ENCODE data around the gene SHISA9. TPM values are rescaled to one million over a fixed set of nuclear protein-coding genes. Genes with fewer than 3 reads are reported as not detected.
"Not testable (repeated sequence)": the region's sequence is repeated elsewhere in the genome, so short reads cannot be mapped to it uniquely, and the experiment has no call there.

The SHISA9 gene
- total and polyA plus RNA-seq, 4 donors: under 0.01 to 0.46 (median 0.07) TPM

- H3K4me3 ChIP-seq: no peak overlapping the region
- WGBS, 2 donors: 36 to 43% methylated on average over 1 of the region's 1 CpG
- H3K4me1 ChIP-seq (ENCODE audit: control insufficient read depth in 5 of 5, insufficient read depth in 5 of 5, low read length in 5 of 5): no peaks in the 10 kb centered on the region
- no peak overlapping the region for H3K27ac ChIP-seq (ENCODE audit: low read depth in 1 of 2, low read length in 1 of 2)
- H3K9ac ChIP-seq (ENCODE audit: insufficient read depth in 1 of 2, low read length in 2 of 2): no peak overlapping the region
- H3K36me3 ChIP-seq (ENCODE audit: control insufficient read depth in 4 of 4, insufficient read depth in 4 of 4, low read length in 4 of 4): no peaks in the 10 kb centered on the region
- ATAC-seq (ENCODE audit: insufficient read depth, low FRiP score): no peak
- peaks cover 0 to 5% (median 2%) of the 10 kb centered on the region in 4 donors for H3K9me3 ChIP-seq (ENCODE audit: control insufficient read depth in 4 of 4, insufficient read depth in 3 of 4, low read length in 3 of 4)
- peaks cover 0 to 3% (median 0%) of the 10 kb centered on the region in 3 donors for H3K27me3 ChIP-seq (ENCODE audit: control insufficient read depth in 3 of 3, insufficient read depth in 3 of 3, low read length in 2 of 3)
- no peak for TF ChIP-seq CTCF (IDR thresholded peaks at IDR 0.05; ENCODE audit: control extremely low read depth, extremely low read depth)
- no peak for DNase-seq
Measured at GRCh38 chr16:12917653-12918052, 16.3 kb downstream of the SHISA9 start.

GRCh38 chr16:12920739-12921138 is 19.3 kb downstream of the SHISA9 start:
- Histone ChIP-seq H3K9me3 (ENCODE audit: control insufficient read depth in 4 of 4, insufficient read depth in 3 of 4, low read length in 3 of 4) (peaks cover 0 to 5% (median 1%) of the 10 kb centered on the region in 4 donors), H3K9ac (ENCODE audit: insufficient read depth in 1 of 2, low read length in 2 of 2) (no peak overlapping the region), H3K36me3 (ENCODE audit: control insufficient read depth in 4 of 4, insufficient read depth in 4 of 4, low read length in 4 of 4) (no peaks in the 10 kb centered on the region), H3K27ac (ENCODE audit: low read depth in 1 of 2, low read length in 1 of 2) (no peak overlapping the region), H3K4me3 (no peak overlapping the region), H3K27me3 (ENCODE audit: control insufficient read depth in 3 of 3, insufficient read depth in 3 of 3, low read length in 2 of 3) (peaks cover 0 to 3% (median 0%) of the 10 kb centered on the region in 3 donors), H3K4me1 (ENCODE audit: control insufficient read depth in 5 of 5, insufficient read depth in 5 of 5, low read length in 5 of 5) (no peaks in the 10 kb centered on the region)
- 39 to 50% methylated on average over 4 of the region's 4 CpGs for WGBS, 2 donors
- DNase-seq: no peak
- no peak for ATAC-seq (ENCODE audit: insufficient read depth, low FRiP score)
- TF ChIP-seq CTCF (IDR thresholded peaks at IDR 0.05; ENCODE audit: control extremely low read depth, extremely low read depth): no peak

GRCh38 chr16:12923640-12924039 is 22.2 kb downstream of the SHISA9 start:
- not testable (repeated sequence) for H3K9ac ChIP-seq (ENCODE audit: insufficient read depth in 1 of 2, low read length in 2 of 2); H3K27me3 ChIP-seq (ENCODE audit: control insufficient read depth in 3 of 3, insufficient read depth in 3 of 3, low read length in 2 of 3); H3K27ac ChIP-seq (ENCODE audit: low read depth in 1 of 2, low read length in 1 of 2); H3K4me1 ChIP-seq (ENCODE audit: control insufficient read depth in 5 of 5, insufficient read depth in 5 of 5, low read length in 5 of 5); H3K9me3 ChIP-seq (ENCODE audit: control insufficient read depth in 4 of 4, insufficient read depth in 3 of 4, low read length in 3 of 4); H3K36me3 ChIP-seq (ENCODE audit: control insufficient read depth in 4 of 4, insufficient read depth in 4 of 4, low read length in 4 of 4); H3K4me3 ChIP-seq; ATAC-seq (ENCODE audit: insufficient read depth, low FRiP score); DNase-seq
- WGBS, 2 donors: 85 to 91% methylated on average over 6 of the region's 6 CpGs

GRCh38 chr16:12925026-12925800 is 23.8 kb downstream of the SHISA9 start:
- WGBS, 2 donors: 75 to 88% methylated on average over 7 of the region's 7 CpGs
- no peaks in the 10 kb centered on the region for H3K9me3 ChIP-seq (ENCODE audit: control insufficient read depth in 4 of 4, insufficient read depth in 3 of 4, low read length in 3 of 4)
- no peaks in the 10 kb centered on the region for H3K4me1 ChIP-seq (ENCODE audit: control insufficient read depth in 5 of 5, insufficient read depth in 5 of 5, low read length in 5 of 5)
- H3K9ac ChIP-seq (ENCODE audit: insufficient read depth in 1 of 2, low read length in 2 of 2): no peak overlapping the region
- DNase-seq: no peak
- no peak overlapping the region for H3K4me3 ChIP-seq
- H3K27me3 ChIP-seq (ENCODE audit: control insufficient read depth in 3 of 3, insufficient read depth in 3 of 3, low read length in 2 of 3): no peaks in the 10 kb centered on the region
- no peak for ATAC-seq (ENCODE audit: insufficient read depth, low FRiP score)
- H3K27ac ChIP-seq (ENCODE audit: low read depth in 1 of 2, low read length in 1 of 2): no peak overlapping the region
- H3K36me3 ChIP-seq (ENCODE audit: control insufficient read depth in 4 of 4, insufficient read depth in 4 of 4, low read length in 4 of 4): no peaks in the 10 kb centered on the region
- no peak for TF ChIP-seq CTCF (IDR thresholded peaks at IDR 0.05; ENCODE audit: control extremely low read depth, extremely low read depth)
